ENCODE data around the gene HMCN1.
A peak's percentile ranks its signal among the peaks of the same experiment; 100 is the strongest.

Gene HMCN1

DNA sequence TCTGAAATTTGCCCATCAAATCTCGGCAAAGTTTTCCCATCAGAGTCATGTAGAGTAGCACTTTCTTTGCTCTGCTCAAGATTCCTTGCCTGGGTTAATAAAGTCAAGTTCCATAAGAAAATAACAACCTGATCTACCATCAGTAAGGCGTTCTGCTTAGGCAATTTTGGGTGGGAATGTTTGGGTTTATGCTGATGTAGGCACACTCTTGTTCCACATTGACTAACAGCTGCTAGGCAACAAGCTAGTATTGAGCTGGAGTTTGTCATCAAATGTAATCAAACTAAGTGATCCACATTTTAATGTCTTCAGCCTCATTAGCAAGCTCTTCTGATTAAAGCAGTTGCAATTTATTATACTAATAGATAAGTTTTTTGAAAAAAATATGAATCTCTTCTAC is 12.1 kb upstream of the HMCN1 start:
- no peaks in the 10 kb centered on the region for H3K36me3 Mint-ChIP-seq (ENCODE audit: low read depth)
- H3K27me3 Mint-ChIP-seq, result peaks cover 7% of the 10 kb centered on the region
- H3K4me1 Mint-ChIP-seq, result no peaks in the 10 kb centered on the region
- DNase-seq (no peak), ATAC-seq (no peak)
- no peaks in the 10 kb centered on the region for H3K9me3 Mint-ChIP-seq
- H3K4me3 Mint-ChIP-seq, result no peak overlapping the region
- no peak overlapping the region for H3K27ac Mint-ChIP-seq

DNA sequence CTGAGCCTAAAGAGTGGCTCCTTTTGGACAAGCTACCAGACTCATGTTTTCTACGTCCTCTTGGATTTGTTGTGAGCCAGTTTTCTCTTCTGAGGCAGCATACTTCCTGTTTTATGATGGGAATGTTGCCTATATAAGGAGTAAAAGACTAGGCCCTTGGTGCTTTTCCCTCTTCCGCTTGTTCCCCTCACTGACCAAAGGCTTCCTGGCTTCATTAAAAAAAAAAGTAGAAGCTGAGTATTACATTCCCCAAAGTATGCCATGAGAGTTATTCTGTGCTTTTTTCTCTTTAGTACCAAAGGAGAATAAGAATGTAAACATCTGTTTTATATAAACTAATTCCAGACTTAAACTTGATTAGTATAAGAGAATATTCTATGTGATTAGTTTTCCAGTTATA is 6.5 kb upstream of the HMCN1 start:
- no peak overlapping the region for H3K4me3 Mint-ChIP-seq
- DNase-seq, result no peak
- no peak overlapping the region for H3K27ac Mint-ChIP-seq
- H3K27me3 Mint-ChIP-seq, result peaks cover 18% of the 10 kb centered on the region
- no peaks in the 10 kb centered on the region for H3K4me1 Mint-ChIP-seq
- ATAC-seq, result no peak
- H3K36me3 Mint-ChIP-seq (ENCODE audit: low read depth), result peaks cover 7% of the 10 kb centered on the region
- peaks cover 21% of the 10 kb centered on the region for H3K9me3 Mint-ChIP-seq

DNA sequence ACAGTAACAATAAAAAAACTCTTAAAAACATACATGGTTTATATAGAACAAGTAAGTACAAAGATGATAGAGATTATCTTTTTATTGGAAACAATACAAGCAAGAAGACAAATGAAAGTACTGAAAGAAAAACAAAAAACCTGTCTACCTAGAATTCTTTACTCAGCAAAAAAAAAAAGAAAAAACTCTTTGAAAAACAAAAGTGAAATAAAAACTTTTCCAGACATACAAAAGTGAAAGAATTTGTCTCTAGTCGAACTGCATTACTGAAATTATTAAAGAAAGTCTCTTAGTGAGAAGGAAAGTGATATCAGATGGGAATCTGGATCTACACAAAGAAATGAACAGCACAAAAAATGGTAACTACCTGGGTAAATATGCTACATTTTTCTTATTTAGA is 2.7 kb upstream of the HMCN1 start:
- Mint-ChIP-seq H3K36me3 (ENCODE audit: low read depth) (peaks cover 7% of the 10 kb centered on the region), H3K27me3 (peaks cover 46% of the 10 kb centered on the region), H3K9me3 (peaks cover 21% of the 10 kb centered on the region), H3K4me1 (peaks cover 13% of the 10 kb centered on the region), H3K4me3 (no peak overlapping the region), H3K27ac (no peak overlapping the region)
- DNase-seq (no peak), ATAC-seq (no peak)

DNA sequence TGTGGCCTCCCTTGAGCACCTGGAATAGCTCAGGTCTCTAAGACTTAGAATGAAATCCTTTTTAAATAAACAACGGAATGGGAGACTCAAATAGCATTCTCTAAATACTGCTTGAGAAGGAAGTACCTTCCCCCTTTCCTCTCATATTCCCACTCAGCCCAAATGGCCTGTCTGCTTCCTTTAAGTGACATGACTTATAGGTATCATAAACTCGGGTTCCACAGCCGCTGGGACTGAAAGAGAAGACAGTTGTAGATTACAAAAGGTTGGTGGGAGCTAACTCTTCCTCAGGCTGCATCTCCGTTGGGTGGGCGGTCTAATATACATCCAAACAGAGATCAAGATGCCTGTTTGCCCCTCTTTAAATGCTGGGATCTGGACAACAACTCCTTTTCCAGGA is 1.2 kb upstream of the HMCN1 start:
- ATAC-seq (no peak), DNase-seq (no peak)
- peaks cover 13% of the 10 kb centered on the region for H3K4me1 Mint-ChIP-seq
- H3K4me3 Mint-ChIP-seq, result no peak overlapping the region
- H3K9me3 Mint-ChIP-seq, result peaks cover 21% of the 10 kb centered on the region
- no peak overlapping the region for H3K27ac Mint-ChIP-seq
- H3K27me3 Mint-ChIP-seq, result peaks cover 49% of the 10 kb centered on the region
- peaks cover 7% of the 10 kb centered on the region for H3K36me3 Mint-ChIP-seq (ENCODE audit: low read depth)

DNA sequence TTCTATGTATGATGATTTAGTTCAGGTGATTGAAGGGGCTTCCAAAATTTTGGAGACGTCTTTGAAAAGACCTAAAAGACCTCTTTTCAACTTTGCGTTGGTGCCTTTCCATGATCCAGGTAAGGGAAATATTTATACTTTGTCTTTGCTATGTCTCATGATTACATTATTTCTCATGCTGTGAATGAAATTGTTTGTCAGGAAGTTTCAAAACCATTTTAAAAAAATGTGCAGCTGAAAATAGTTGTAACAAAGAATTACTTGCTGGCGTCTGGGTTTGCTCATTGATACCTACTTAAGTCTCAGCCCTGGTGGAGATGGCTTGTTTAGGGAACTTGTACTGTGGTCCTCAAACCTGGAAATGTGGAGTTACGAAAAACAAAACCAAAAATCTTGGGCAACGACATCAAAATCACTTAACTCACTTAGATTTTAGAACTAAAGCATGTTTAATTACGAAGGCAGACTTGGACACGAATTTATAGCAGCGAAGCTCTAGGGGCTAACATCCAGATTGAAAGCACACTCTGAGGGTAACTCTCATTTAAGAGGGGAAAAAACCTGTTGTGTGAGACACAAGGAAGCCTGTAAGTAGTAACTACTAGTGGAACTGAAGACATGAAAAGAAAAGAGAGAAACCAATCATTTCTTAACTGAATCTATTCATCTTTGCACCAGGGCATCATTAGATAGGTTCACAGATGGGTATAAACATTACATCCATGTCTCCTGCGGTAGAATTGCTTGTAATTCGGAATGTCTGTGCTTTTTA is 924 bp downstream of the HMCN1 start:
- ATAC-seq (no peak), DNase-seq (no peak)
- Mint-ChIP-seq H3K27me3 (peaks cover 64% of the 10 kb centered on the region), H3K36me3 (ENCODE audit: low read depth) (peaks cover 7% of the 10 kb centered on the region), H3K4me1 (peaks cover 13% of the 10 kb centered on the region), H3K27ac (no peak overlapping the region), H3K9me3 (peaks cover 23% of the 10 kb centered on the region), H3K4me3 (peak overlapping the region; percentile 31)

DNA sequence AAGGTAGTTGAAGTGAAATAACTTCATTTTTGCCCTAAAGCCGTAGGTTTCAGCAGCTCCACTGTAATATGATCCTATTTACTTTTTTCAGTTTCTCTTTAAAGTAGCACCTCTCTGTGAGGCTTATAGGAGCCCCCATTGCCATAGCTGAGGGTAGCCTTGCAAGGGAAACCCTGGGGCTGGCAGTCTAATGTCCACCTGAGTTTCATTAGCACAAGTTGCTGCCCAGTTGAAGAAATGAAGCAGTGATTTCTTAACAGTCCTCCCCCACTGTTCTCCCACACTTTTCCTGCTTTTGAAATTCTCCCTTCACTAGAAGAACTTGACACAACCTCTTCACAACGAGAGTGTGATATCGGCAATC is 1.5 kb downstream of the HMCN1 start:
- Mint-ChIP-seq H3K9me3 (peaks cover 22% of the 10 kb centered on the region), H3K27ac (no peak overlapping the region), H3K36me3 (ENCODE audit: low read depth) (peaks cover 7% of the 10 kb centered on the region), H3K4me1 (peaks cover 13% of the 10 kb centered on the region), H3K4me3 (no peak overlapping the region), H3K27me3 (peaks cover 63% of the 10 kb centered on the region)
- DNase-seq (no peak), ATAC-seq (no peak)

DNA sequence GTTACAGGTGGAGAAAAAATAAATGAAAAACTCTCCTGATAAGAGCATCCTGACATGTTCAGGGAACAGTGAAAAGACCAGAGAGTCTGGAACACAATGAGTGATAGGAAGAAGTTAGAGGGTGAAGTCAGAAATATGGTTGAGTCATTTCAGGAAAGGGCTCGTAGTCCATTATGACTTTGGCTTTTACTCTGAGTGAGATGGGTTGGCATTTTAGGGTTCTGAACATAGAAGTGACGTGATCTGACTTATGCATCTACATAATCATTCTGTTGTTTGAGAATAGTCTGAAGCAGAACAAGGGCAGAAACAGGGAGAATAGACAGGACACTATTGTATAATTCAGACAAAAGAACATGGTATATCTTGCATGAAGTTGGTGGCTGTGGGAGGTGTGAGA is 5.8 kb downstream of the HMCN1 start:
- H3K27me3 Mint-ChIP-seq, result peaks cover 36% of the 10 kb centered on the region
- H3K9me3 Mint-ChIP-seq, result peaks cover 18% of the 10 kb centered on the region
- DNase-seq (no peak), ATAC-seq (peak; percentile 40)
- H3K4me1 Mint-ChIP-seq, result peaks cover 3% of the 10 kb centered on the region
- no peak overlapping the region for H3K27ac Mint-ChIP-seq
- H3K4me3 Mint-ChIP-seq, result no peak overlapping the region
- no peaks in the 10 kb centered on the region for H3K36me3 Mint-ChIP-seq (ENCODE audit: low read depth)

DNA sequence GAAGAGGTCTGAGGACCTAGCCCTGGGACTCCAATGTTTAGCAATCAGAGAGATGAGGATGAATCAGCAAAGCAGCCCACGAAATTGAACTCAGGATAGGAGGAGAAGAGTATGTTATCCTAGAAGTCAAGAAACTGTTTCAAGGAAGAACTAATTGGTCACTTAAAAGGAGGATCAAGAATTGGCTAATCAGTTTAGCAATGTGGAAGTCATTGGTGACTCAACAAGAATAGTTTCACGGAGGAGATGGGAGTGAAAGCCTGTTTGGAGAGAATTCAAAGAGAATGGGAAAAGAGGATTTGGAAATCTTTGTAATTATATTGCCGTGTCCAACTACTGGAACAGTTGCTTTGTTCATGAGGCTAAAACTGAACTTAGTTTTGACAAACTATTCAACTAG is 7.4 kb downstream of the HMCN1 start:
- no peaks in the 10 kb centered on the region for H3K4me1 Mint-ChIP-seq
- ATAC-seq (no peak), DNase-seq (no peak)
- H3K4me3 Mint-ChIP-seq, result no peak overlapping the region
- H3K27me3 Mint-ChIP-seq, result peaks cover 26% of the 10 kb centered on the region
- H3K27ac Mint-ChIP-seq, result no peak overlapping the region
- H3K9me3 Mint-ChIP-seq, result peaks cover 18% of the 10 kb centered on the region
- H3K36me3 Mint-ChIP-seq (ENCODE audit: low read depth), result no peaks in the 10 kb centered on the region

DNA sequence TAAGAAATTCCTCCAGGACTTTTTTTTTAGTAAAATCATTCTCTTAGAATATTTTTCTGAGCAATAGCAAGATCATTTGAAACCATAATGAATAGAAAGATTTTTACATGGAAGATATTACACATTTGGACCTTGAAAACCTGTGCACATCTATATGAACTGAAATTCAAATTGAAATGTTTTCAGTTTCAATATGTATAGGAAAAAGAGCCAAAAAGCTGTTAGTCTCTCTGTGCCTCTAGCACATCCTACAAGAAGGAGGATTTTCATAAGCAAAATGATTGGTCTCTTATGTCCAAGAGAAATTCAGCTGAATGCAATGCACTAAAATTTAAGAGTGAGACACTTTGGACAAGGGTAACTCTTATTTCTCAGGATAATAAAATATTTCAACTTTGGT is 8.2 kb downstream of the HMCN1 start:
- Mint-ChIP-seq H3K27ac (no peak overlapping the region), H3K4me3 (no peak overlapping the region), H3K36me3 (ENCODE audit: low read depth) (no peaks in the 10 kb centered on the region), H3K4me1 (no peaks in the 10 kb centered on the region), H3K27me3 (peaks cover 26% of the 10 kb centered on the region), H3K9me3 (peaks cover 18% of the 10 kb centered on the region)
- ATAC-seq (peak; percentile 46), DNase-seq (no peak)

DNA sequence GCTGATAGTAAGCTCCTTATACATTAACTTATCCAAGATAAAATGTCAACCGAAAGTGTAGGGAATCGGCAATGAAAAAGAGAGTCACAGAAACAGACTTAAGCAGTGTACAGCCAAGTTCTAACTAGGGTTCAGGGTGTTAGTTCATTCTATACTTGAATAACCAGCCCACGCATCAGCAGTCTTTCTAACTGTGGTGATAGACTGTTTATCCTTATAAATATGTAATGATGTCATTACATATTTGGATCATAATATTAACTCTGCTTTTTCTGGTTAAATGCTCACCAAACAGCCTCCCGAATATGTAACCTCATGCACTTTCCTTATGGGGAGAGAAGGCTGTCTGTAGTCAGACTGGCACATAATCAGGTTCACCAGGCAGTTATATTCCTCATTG is 11.0 kb downstream of the HMCN1 start:
- peaks cover 12% of the 10 kb centered on the region for H3K9me3 Mint-ChIP-seq
- ATAC-seq (no peak), DNase-seq (no peak)
- no peaks in the 10 kb centered on the region for H3K36me3 Mint-ChIP-seq (ENCODE audit: low read depth)
- no peak overlapping the region for H3K4me3 Mint-ChIP-seq
- H3K27me3 Mint-ChIP-seq, result peaks cover 11% of the 10 kb centered on the region
- no peak overlapping the region for H3K27ac Mint-ChIP-seq
- no peaks in the 10 kb centered on the region for H3K4me1 Mint-ChIP-seq

DNA sequence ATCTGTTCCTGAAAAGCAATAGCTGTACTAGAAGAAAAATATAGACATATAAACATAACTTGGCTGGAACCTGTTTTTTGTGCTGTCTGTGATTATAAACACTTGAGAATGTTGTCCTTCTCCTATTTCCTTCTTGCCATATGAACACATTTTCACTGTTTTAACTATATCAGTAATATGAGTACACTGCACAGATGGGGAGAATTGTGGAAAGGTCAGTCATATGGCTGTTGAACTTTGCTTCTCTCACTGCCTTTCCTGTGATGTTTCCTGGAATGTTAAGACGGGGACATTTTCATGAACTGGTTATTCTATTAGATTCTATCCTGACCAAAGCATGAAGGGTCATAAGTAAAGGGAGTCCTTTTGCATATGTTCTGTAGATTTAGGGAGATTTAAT is 24.9 kb downstream of the HMCN1 start:
- no peaks in the 10 kb centered on the region for H3K9me3 Mint-ChIP-seq
- DNase-seq (no peak), ATAC-seq (no peak)
- no peak overlapping the region for H3K4me3 Mint-ChIP-seq
- no peaks in the 10 kb centered on the region for H3K4me1 Mint-ChIP-seq
- H3K27me3 Mint-ChIP-seq, result peaks cover 27% of the 10 kb centered on the region
- no peaks in the 10 kb centered on the region for H3K36me3 Mint-ChIP-seq (ENCODE audit: low read depth)
- no peak overlapping the region for H3K27ac Mint-ChIP-seq

DNA sequence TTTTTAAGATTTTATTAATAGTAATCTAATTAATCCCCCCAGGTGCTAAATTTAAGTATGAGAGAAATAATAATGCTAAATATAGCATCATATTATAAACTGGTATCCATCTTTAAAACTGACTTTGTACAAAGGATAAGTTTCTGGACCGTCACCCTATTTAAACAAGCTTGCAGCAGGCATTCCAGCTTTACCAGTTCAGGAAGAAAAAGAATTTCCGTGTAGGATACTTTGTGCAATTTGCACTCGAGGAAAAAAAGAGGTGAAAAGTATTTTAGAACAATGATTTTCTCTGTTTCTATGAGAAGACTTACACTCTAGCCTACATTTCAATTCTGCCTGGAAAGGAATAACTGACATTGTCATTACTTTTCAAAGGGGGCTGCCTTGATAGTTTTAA is 27.6 kb downstream of the HMCN1 start:
- Mint-ChIP-seq H3K27me3 (peaks cover 24% of the 10 kb centered on the region), H3K27ac (no peak overlapping the region), H3K4me1 (no peaks in the 10 kb centered on the region), H3K4me3 (no peak overlapping the region), H3K9me3 (no peaks in the 10 kb centered on the region), H3K36me3 (ENCODE audit: low read depth) (no peaks in the 10 kb centered on the region)
- DNase-seq, result no peak
- no peak for ATAC-seq

DNA sequence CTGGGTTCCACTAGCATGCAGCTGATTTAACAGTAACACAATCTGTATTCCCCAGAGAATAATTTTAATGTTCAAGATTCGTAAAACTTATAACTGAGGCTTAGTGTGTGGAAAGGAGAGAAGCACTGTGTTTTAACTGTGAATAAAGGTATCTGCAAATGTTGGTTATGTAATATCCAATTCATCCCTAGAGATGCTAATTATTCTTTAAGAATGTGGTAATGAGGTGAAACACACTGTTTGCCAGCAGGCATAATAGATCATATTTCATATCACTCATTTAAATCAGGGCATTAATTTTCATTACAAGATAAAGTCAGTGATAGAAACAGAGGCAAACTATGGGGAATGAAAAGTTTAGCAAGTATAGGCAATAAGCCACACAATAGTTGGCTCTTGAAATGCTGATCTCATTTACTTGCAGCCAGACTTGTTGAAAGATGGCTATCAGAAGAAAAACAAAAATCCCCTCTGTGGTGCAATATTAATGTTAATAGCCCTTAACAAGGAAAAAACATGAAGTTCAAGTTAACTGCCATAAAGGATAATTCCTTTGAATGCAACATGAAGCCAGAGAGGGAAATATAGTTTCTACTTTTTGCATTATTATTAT is 33.4 kb downstream of the HMCN1 start:
- no peak overlapping the region for H3K27ac Mint-ChIP-seq
- no peak for DNase-seq
- H3K4me3 Mint-ChIP-seq, result no peak overlapping the region

DNA sequence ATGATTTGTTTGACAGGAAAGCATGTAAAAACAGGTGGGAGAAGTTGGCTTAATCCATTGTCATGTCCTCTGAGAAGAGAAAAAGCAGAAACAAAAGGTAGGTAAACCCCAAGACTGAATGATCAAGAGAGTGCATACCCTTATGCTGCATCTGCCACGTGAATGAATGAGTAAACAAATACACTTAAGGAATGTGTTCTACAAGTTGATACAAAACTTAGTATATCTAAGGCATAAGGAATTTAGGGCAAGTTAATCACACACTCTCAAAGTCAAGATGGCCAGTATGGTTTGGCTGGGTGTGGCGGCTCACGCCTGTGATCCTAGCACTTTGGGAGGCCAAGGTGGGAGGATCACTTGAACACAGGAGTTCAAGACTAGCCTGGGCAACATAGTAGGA is 34.2 kb downstream of the HMCN1 start:
- H3K27ac Mint-ChIP-seq, result no peak overlapping the region
- H3K4me1 Mint-ChIP-seq, result no peaks in the 10 kb centered on the region
- no peak overlapping the region for H3K4me3 Mint-ChIP-seq
- H3K27me3 Mint-ChIP-seq, result peaks cover 8% of the 10 kb centered on the region
- no peak for DNase-seq
- no peaks in the 10 kb centered on the region for H3K9me3 Mint-ChIP-seq
- H3K36me3 Mint-ChIP-seq (ENCODE audit: low read depth), result no peaks in the 10 kb centered on the region
- ATAC-seq, result no peak

More for the DNA sequence above, 33.4 kb downstream of the HMCN1 start:
- Mint-ChIP-seq H3K27me3 (peaks cover 8% of the 10 kb centered on the region), H3K9me3 (no peaks in the 10 kb centered on the region), H3K36me3 (ENCODE audit: low read depth) (no peaks in the 10 kb centered on the region), H3K4me1 (no peaks in the 10 kb centered on the region)
- ATAC-seq, result no peak

DNA sequence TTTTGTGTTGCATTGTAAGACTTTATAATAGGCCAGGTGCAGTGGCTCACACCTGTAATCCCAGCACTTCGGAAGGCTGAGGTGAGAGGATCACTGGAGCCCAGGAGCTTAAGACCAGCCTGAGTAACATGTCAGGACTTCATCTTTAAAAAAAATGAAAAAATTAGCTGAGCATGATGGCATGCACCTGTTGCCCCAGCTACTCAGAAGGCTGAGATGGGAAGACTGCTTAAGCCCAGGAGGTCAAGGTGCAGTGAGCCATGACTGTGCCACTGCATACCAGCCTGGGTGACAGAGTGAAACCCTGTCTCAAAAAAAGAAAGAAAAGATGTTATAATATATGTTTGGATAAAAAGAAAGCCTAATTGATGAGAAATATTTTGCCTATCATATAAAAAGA is 34.9 kb downstream of the HMCN1 start:
- Mint-ChIP-seq H3K27me3 (peaks cover 8% of the 10 kb centered on the region), H3K4me3 (no peak overlapping the region), H3K36me3 (ENCODE audit: low read depth) (no peaks in the 10 kb centered on the region), H3K9me3 (no peaks in the 10 kb centered on the region), H3K27ac (no peak overlapping the region), H3K4me1 (no peaks in the 10 kb centered on the region)
- ATAC-seq (no peak), DNase-seq (no peak)
